HepG2 (cell line): ENCODE results near the gene DCAF7. TPM values are rescaled to one million over a fixed set of nuclear protein-coding genes. Genes with fewer than 3 reads are reported as not detected.

Source experiments
- AKAP8 ChIP-seq: sonication (generic); formaldehyde crosslinking; IDR thresholded peaks from 2 replicates; pipeline ENCODE4 v1.5.1; 2020; ENCODE audit warnings: mild to moderate bottlenecking, missing genetic modification reagents
- ARID2 ChIP-seq: sonication (generic); formaldehyde crosslinking; IDR thresholded peaks from 2 replicates; pipeline ENCODE4 v1.8.1; 2022; ENCODE audit warnings: mild to moderate bottlenecking, missing genetic modification reagents, borderline replicate concordance
- CHD2 ChIP-seq: IDR thresholded peaks from 2 replicates; pipeline ENCODE4 v1.6.1; 2011; ENCODE audit warnings: low read depth, low read length, improper control_type of control experiment
- FOXK1 ChIP-seq: sonication (generic); formaldehyde crosslinking; IDR thresholded peaks from 2 replicates; pipeline ENCODE4 v1.4.0; 2020; ENCODE audit warnings: low read depth, missing genetic modification reagents, borderline replicate concordance
- LCORL ChIP-seq, 2 experiments: fragments of 450-650 bp in 1 of 2; sonication (generic) in 1 of 2; formaldehyde crosslinking in 1 of 2; IDR thresholded peaks; 2 replicates each; pipeline versions ENCODE4 v1.5.0 to v1.6.1; 2017 to 2020; ENCODE audit warnings: antibody characterized with exemption in 1 of 2, missing genetic modification reagents in 1 of 2
- NFATC3 ChIP-seq: sonication (generic); formaldehyde crosslinking; IDR thresholded peaks from 2 replicates; pipeline ENCODE4 v1.5.1; 2020; ENCODE audit warnings: mild to moderate bottlenecking, missing genetic modification reagents
- SSRP1 ChIP-seq: IDR thresholded peaks from 2 replicates; pipeline ENCODE4 v1.6.1; 2016; ENCODE audit warnings: control low read depth
- STAG1 ChIP-seq: sonication (generic); formaldehyde crosslinking; IDR thresholded peaks from 2 replicates; pipeline ENCODE4 v1.4.0; 2020; ENCODE audit warnings: missing genetic modification reagents
- ZBTB38 ChIP-seq: sonication (generic); formaldehyde crosslinking; IDR thresholded peaks from 2 replicates; pipeline ENCODE4 v1.5.1; 2020; ENCODE audit warnings: mild to moderate bottlenecking, missing genetic modification reagents
- ZNF549 ChIP-seq: sonication (generic); formaldehyde crosslinking; IDR thresholded peaks from 2 replicates; pipeline ENCODE4 v1.5.0; 2020; ENCODE audit warnings: missing genetic modification reagents
- ZNF598 ChIP-seq: sonication (generic); formaldehyde crosslinking; IDR thresholded peaks from 2 replicates; pipeline ENCODE4 v1.5.1; 2020; ENCODE audit warnings: mild to moderate bottlenecking, missing genetic modification reagents, borderline replicate concordance
- ZNF737 ChIP-seq: sonication (generic); formaldehyde crosslinking; IDR thresholded peaks from 2 replicates; pipeline ENCODE4 v1.5.0; 2020; ENCODE audit warnings: missing genetic modification reagents, mild to moderate bottlenecking, borderline replicate concordance
- ZNF746 ChIP-seq: sonication (generic); formaldehyde crosslinking; IDR thresholded peaks from 2 replicates; pipeline ENCODE4 v1.8.0; 2022; ENCODE audit warnings: mild to moderate bottlenecking, missing genetic modification reagents
- polyA plus RNA-seq, 8 experiments: library from polyadenylated mRNA; depleted of rRNA in 3 of 8; stranded (reverse) in 7 of 8; unstranded in 1 of 8; fragments of >200 nt; fragmentation: Illumina TruSeq in 4 of 8; extraction: Trizol in 4 of 8; gene quantifications; 2 replicates each; pipeline versions ENCODE4 v1.2.1 to v1.2.3, GENCODE V29; 2011 to 2016; ENCODE audit warnings: low read depth in 4 of 8, missing spikeins in 1 of 8, mixed read lengths in 1 of 8; ENCODE audit not compliant: insufficient read depth in 1 of 8
- total RNA-seq, 5 experiments: library from RNA; depleted of rRNA; stranded (reverse); fragments of >200 nt; fragmentation: Illumina TruSeq; extraction: Trizol; gene quantifications; 2 replicates each; pipeline ENCODE4 v1.2.3, GENCODE V29; 2016; ENCODE audit warnings: low read depth in 1 of 5
- TF ChIP-seq, protein P1 (sequence below): sonication (generic); formaldehyde crosslinking; IDR thresholded peaks from 2 replicates; pipeline ENCODE4 v1.4.0; 2020; ENCODE audit warnings: missing genetic modification reagents, borderline replicate concordance
- TF ChIP-seq, protein P2 (sequence below): sonication (generic); formaldehyde crosslinking; IDR thresholded peaks from 2 replicates; pipeline ENCODE4 v1.5.1; 2020; ENCODE audit warnings: missing genetic modification reagents, mild to moderate bottlenecking, borderline replicate concordance
- TF ChIP-seq, protein P3 (sequence below): sonication (generic); formaldehyde crosslinking; IDR thresholded peaks from 2 replicates; pipeline ENCODE4 v1.4.0; 2020; ENCODE audit warnings: mild to moderate bottlenecking, missing genetic modification reagents
- TF ChIP-seq, protein P4 (sequence below): sonication (generic); formaldehyde crosslinking; IDR thresholded peaks from 2 replicates; pipeline ENCODE4 v1.8.1; 2023; ENCODE audit warnings: missing genetic modification reagents, mild to moderate bottlenecking, borderline replicate concordance
- TF ChIP-seq, protein P5 (sequence below): sonication (generic); formaldehyde crosslinking; IDR thresholded peaks from 2 replicates; pipeline ENCODE4 v1.5.0; 2020; ENCODE audit warnings: mild to moderate bottlenecking, missing genetic modification reagents
- TF ChIP-seq, protein P6 (sequence below): sonication (generic); formaldehyde crosslinking; IDR thresholded peaks from 2 replicates; pipeline ENCODE4 v1.4.0; 2020; ENCODE audit warnings: mild to moderate bottlenecking, missing genetic modification reagents
- TF ChIP-seq, protein P7 (sequence below): sonication (generic); formaldehyde crosslinking; IDR thresholded peaks from 2 replicates; pipeline ENCODE4 v1.5.1; 2020; ENCODE audit warnings: mild to moderate bottlenecking, missing genetic modification reagents, borderline replicate concordance

Gene DCAF7
- total and polyA plus RNA-seq, 2 of the 13 experiments (the other 11 are each of a cell fraction or from before 2014, with no cell fraction given), result 55.2 to 73.4 TPM

DNA sequence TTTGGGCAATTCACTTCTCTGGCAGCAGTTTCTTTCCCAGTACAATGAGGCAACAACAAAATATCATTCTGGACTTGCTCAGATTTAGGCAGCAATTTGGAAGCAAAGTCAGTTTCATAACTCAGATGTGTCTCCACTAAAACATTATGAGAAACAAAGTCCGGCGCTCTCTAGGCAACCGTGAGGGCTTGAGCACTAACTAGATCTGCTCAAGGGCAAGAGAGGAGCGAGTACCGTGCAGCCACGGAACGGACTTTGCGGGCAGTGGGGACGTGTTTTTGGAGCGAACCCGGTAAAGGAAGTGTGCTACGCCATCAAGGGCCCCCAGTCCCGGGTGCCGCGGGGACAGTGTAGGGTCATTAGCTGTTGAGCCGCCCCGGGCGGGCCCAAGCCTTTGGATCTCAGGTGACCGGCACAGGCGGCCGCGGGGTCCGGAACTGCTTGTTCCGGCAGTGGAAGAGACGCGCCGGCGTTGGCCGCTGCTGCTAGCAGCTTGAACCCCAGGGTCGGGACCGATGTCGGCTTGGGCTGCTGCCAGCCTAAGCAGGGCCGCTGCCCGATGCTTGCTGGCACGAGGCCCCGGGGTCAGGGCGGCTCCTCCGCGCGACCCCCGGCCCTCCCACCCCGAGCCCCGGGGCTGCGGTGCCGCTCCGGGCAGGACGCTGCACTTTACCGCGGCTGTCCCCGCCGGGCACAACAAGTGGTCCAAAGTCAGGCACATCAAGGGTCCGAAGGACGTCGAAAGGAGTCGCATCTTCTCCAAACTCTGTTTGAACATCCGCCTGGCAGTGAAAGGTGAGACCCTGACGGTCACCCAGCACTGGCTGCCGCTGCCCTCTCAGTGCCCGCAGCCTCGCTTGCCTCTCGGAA is 50.5 kb downstream of the DCAF7 start, which contains the start of gene TACO1 (continued):
- TF ChIP-seq, protein P1, sequence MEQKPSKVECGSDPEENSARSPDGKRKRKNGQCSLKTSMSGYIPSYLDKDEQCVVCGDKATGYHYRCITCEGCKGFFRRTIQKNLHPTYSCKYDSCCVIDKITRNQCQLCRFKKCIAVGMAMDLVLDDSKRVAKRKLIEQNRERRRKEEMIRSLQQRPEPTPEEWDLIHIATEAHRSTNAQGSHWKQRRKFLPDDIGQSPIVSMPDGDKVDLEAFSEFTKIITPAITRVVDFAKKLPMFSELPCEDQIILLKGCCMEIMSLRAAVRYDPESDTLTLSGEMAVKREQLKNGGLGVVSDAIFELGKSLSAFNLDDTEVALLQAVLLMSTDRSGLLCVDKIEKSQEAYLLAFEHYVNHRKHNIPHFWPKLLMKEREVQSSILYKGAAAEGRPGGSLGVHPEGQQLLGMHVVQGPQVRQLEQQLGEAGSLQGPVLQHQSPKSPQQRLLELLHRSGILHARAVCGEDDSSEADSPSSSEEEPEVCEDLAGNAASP (CRISPR knock-in tag), result peak; percentile 96
- 0 out of 2 replicates have a peak, but pooled peaks have one; percentile 21 for TF ChIP-seq LCORL (IDR thresholded peaks at IDR 0.05)
- TF ChIP-seq LCORL (CRISPR knock-in tag; IDR thresholded peaks at IDR 0.05), result peak; percentile 82
- TF ChIP-seq SSRP1 (CRISPR knock-in tag), result peak; percentile 98
- TF ChIP-seq, protein P2, sequence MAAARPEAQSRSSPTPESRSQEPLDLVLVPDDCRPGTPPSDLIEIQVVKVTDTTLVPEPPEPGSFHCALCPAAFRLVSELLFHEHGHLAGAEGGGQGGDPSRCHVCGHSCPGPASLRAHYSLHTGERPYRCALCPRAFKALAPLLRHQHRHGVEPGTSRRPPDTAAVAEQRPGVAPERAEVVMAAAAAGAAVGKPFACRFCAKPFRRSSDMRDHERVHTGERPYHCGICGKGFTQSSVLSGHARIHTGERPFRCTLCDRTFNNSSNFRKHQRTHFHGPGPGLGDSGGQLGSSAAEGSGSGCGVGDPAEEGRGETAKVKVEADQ, result peak; percentile 49; the same call in 1 of the 2 replicates
- 0 out of 2 replicates have a peak, but pooled peaks have one; percentile 67 for TF ChIP-seq AKAP8
- TF ChIP-seq ARID2 (CRISPR knock-in tag), result no peak
- peak; percentile 57 for TF ChIP-seq STAG1 (CRISPR knock-in tag)
- TF ChIP-seq, protein P3, sequence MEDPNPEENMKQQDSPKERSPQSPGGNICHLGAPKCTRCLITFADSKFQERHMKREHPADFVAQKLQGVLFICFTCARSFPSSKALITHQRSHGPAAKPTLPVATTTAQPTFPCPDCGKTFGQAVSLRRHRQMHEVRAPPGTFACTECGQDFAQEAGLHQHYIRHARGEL, result no peak
- TF ChIP-seq, protein P4, sequence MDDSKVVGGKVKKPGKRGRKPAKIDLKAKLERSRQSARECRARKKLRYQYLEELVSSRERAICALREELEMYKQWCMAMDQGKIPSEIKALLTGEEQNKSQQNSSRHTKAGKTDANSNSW (CRISPR knock-in tag), result peak; percentile 66; the same call in 1 of the 2 replicates
- peak; percentile 98 for TF ChIP-seq FOXK1 (CRISPR knock-in tag)
- TF ChIP-seq ZNF746 (CRISPR knock-in tag), result no peak; the same call in 1 of the 2 replicates
- peak; percentile 89; the same call in 1 of the 2 replicates for TF ChIP-seq NFATC3 (CRISPR knock-in tag)
- TF ChIP-seq CHD2, result peak; percentile 60; the same call in 1 of the 2 replicates
- TF ChIP-seq, protein P5, sequence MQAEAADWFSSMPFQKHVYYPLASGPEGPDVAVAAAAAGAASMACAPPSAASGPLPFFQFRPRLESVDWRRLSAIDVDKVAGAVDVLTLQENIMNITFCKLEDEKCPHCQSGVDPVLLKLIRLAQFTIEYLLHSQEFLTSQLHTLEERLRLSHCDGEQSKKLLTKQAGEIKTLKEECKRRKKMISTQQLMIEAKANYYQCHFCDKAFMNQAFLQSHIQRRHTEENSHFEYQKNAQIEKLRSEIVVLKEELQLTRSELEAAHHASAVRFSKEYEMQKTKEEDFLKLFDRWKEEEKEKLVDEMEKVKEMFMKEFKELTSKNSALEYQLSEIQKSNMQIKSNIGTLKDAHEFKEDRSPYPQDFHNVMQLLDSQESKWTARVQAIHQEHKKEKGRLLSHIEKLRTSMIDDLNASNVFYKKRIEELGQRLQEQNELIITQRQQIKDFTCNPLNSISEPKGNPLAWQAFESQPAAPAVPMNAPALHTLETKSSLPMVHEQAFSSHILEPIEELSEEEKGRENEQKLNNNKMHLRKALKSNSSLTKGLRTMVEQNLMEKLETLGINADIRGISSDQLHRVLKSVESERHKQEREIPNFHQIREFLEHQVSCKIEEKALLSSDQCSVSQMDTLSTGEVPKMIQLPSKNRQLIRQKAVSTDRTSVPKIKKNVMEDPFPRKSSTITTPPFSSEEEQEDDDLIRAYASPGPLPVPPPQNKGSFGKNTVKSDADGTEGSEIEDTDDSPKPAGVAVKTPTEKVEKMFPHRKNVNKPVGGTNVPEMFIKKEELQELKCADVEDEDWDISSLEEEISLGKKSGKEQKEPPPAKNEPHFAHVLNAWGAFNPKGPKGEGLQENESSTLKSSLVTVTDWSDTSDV (CRISPR knock-in tag), result peak; percentile 80; the same call in 1 of the 2 replicates
- TF ChIP-seq ZNF598 (CRISPR knock-in tag), result peak; percentile 90; the same call in 1 of the 2 replicates
- peak; percentile 95 for TF ChIP-seq ZBTB38
- peak; percentile 88; the same call in 1 of the 2 replicates for TF ChIP-seq ZNF737 (CRISPR knock-in tag)
- TF ChIP-seq, protein P6, sequence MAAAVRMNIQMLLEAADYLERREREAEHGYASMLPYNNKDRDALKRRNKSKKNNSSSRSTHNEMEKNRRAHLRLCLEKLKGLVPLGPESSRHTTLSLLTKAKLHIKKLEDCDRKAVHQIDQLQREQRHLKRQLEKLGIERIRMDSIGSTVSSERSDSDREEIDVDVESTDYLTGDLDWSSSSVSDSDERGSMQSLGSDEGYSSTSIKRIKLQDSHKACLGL (CRISPR knock-in tag), result peak; percentile 93; the same call in 1 of the 2 replicates
- TF ChIP-seq ZNF549 (CRISPR knock-in tag), result peak; percentile 93; the same call in 1 of the 2 replicates
- TF ChIP-seq, protein P7, sequence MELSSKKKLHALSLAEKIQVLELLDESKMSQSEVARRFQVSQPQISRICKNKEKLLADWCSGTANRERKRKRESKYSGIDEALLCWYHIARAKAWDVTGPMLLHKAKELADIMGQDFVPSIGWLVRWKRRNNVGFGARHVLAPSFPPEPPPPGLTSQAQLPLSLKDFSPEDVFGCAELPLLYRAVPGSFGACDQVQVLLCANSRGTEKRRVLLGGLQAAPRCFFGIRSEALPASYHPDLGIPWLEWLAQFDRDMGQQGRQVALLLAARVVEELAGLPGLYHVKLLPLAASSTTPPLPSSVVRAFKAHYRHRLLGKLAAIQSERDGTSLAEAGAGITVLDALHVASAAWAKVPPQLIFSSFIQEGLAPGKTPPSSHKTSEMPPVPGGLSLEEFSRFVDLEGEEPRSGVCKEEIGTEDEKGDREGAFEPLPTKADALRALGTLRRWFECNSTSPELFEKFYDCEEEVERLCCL, result peak; percentile 88; the same call in 1 of the 2 replicates
